ENCODE data around the gene INPP5B. TPM values are rescaled to one million over a fixed set of nuclear protein-coding genes. Genes with fewer than 3 reads are reported as not detected.

The INPP5B gene
- total and polyA plus RNA-seq, 7 donors = 5.1 to 34.1 (median 29.0) TPM

DNA sequence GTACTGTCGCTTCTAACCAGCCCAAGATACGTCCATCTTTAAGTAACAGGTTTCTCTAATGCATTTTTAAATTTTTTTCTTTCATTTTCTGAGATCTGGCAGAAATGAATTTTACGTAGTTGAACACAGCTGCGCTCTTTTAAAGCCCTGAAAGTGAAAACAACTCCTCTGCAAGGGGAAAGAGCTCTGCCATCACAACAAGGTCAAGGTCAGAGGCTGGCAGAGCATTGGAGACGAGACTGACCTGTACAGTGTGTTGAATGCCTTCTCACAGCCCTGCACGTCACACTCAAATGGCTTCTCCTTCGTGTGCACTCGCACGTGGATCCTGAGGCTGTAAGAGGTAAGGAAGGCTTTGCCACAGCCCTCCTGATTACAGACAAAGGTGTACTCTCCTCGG lies 107.2 kb downstream of the INPP5B start:
- intact Hi-C loops (cut with DNase I) = no loop called here

DNA sequence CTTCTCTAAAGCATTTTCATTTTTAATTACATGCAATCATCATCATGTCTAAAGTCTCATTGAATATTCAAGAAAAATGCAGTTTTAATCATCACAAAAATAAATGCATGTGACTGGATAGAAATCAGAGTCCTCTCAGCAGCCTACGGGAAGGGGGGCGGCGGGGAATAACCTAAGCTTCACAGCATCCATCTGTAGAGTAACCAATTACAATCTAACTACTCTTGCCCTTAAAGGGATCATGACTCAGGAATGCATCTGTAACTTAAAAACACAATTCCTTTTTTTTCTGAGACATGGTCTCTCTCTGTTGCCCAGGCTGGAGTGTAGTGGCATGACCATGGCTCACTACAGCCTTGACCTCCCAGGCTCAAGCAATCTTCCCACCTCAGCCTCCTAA lies 110.1 kb downstream of the INPP5B start:
- 87 to 92% methylated on average over 3 of the region's 3 CpGs for WGBS, 2 donors
- TF ChIP-seq EP300 (IDR thresholded peaks at IDR 0.05) (no peak), POLR2A (IDR thresholded peaks at IDR 0.05) (no peak), POLR2AphosphoS5 (IDR thresholded peaks at IDR 0.05) (no peak)
- TF ChIP-seq, protein P1, sequence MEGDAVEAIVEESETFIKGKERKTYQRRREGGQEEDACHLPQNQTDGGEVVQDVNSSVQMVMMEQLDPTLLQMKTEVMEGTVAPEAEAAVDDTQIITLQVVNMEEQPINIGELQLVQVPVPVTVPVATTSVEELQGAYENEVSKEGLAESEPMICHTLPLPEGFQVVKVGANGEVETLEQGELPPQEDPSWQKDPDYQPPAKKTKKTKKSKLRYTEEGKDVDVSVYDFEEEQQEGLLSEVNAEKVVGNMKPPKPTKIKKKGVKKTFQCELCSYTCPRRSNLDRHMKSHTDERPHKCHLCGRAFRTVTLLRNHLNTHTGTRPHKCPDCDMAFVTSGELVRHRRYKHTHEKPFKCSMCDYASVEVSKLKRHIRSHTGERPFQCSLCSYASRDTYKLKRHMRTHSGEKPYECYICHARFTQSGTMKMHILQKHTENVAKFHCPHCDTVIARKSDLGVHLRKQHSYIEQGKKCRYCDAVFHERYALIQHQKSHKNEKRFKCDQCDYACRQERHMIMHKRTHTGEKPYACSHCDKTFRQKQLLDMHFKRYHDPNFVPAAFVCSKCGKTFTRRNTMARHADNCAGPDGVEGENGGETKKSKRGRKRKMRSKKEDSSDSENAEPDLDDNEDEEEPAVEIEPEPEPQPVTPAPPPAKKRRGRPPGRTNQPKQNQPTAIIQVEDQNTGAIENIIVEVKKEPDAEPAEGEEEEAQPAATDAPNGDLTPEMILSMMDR (IDR thresholded peaks at IDR 0.05) = no peak
- Histone ChIP-seq H3K4me1 (no peaks in the 10 kb centered on the region), H3K9me3 (no peaks in the 10 kb centered on the region), H3K27me3 (no peaks in the 10 kb centered on the region), H3K27ac (no peak overlapping the region), H3K4me3 (no peak overlapping the region), H3K36me3 (peaks cover 12 to 82% (median 38%) of the 10 kb centered on the region in 4 donors)
- intact Hi-C loops (cut with DNase I) = no loop called here
- DNase-seq = no peak

More for the DNA sequence above, 107.2 kb downstream of the INPP5B start:
- Histone ChIP-seq H3K4me3 (no peak overlapping the region), H3K27me3 (no peaks in the 10 kb centered on the region), H3K36me3 (peaks cover 5 to 53% (median 27%) of the 10 kb centered on the region in 4 donors), H3K9me3 (no peaks in the 10 kb centered on the region), H3K4me1 (no peaks in the 10 kb centered on the region), H3K27ac (no peak overlapping the region)
- WGBS, 2 donors = 94 to 95% methylated on average over 10 of the region's 10 CpGs
- TF ChIP-seq EP300 (IDR thresholded peaks at IDR 0.05) (no peak), POLR2A (IDR thresholded peaks at IDR 0.05) (no peak), POLR2AphosphoS5 (IDR thresholded peaks at IDR 0.05) (no peak)
- TF ChIP-seq, protein P1 (IDR thresholded peaks at IDR 0.05) = no peak
- no peak for DNase-seq

DNA sequence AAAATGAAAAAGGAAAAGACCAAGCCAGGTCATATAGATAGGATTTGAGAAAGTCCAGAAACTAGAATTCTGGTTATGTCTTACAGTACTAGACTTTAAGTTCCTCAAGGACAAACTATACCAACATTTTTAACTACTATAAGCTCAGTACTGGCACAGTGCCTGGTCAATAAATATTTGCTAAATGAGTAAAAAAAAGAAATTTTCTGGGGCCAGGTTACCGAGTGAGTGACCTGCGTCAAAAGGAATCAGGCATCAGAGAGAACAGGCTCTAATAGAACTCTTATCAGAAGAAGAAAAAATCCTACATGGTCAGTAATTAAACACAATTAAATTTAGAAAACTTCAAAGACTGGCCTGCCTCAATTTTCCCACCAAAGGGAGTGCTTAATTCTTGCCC lies 115.0 kb downstream of the INPP5B start:
- H3K4me1 ChIP-seq = no peaks in the 10 kb centered on the region
- no peaks in the 10 kb centered on the region for H3K9me3 ChIP-seq
- 51 to 82% methylated on average over 2 of the region's 2 CpGs for WGBS, 2 donors
- H3K27me3 ChIP-seq = no peaks in the 10 kb centered on the region
- no peak overlapping the region for H3K4me3 ChIP-seq
- intact Hi-C loops (cut with DNase I) = no loop called here
- DNase-seq = no peak
- peaks cover 3 to 88% (median 22%) of the 10 kb centered on the region in 4 donors for H3K36me3 ChIP-seq
- H3K27ac ChIP-seq = no peak overlapping the region
- TF ChIP-seq POLR2AphosphoS5 (IDR thresholded peaks at IDR 0.05) (no peak), EP300 (IDR thresholded peaks at IDR 0.05) (no peak), POLR2A (IDR thresholded peaks at IDR 0.05) (no peak)
- TF ChIP-seq, protein P1 (IDR thresholded peaks at IDR 0.05) = no peak

DNA sequence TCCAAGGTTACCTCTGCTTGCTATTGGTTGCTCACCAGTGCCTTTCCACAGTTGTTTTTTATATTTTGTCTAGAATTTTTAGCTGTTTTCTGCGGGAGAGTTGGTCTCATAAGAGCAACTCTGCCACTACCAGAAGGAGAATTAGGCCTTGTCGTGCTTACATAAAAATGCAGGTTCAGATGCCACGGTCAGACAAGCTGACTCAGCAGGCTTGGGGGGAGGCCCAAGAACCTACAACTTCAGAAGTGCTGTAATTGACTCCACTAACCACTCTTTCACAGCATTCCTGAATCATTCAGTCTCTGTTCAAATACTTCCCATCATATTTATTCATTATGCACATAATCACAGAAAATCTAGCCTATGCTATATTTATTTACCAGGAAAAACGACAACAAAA lies 115.7 kb downstream of the INPP5B start:
- WGBS, 2 donors = 96% methylated on average over 4 of the region's 4 CpGs
- TF ChIP-seq POLR2A (IDR thresholded peaks at IDR 0.05) (no peak), POLR2AphosphoS5 (IDR thresholded peaks at IDR 0.05) (no peak), EP300 (IDR thresholded peaks at IDR 0.05) (no peak)
- TF ChIP-seq, protein P1 (IDR thresholded peaks at IDR 0.05) = no peak
- Histone ChIP-seq H3K4me3 (no peak overlapping the region), H3K27ac (no peak overlapping the region), H3K27me3 (no peaks in the 10 kb centered on the region), H3K9me3 (no peaks in the 10 kb centered on the region), H3K36me3 (peaks cover 3 to 88% (median 21%) of the 10 kb centered on the region in 4 donors), H3K4me1 (no peaks in the 10 kb centered on the region)
- no peak for DNase-seq
- intact Hi-C loops (cut with DNase I) = no loop called here
